Glomerular visceral epithelial cell (primary cell): ENCODE data around the gene PWWP2A.
A peak's percentile ranks its signal among the peaks of the same experiment; 100 is the strongest.

Source experiments
- DNase-seq: peaks from one replicate; pipeline ENCODE4 v3.0.0-alpha.2; 2016; ENCODE audit errors: extremely low spot score

PWWP2A gene

GRCh38 chr5:160133071-160133917, 14.0 kb upstream of the PWWP2A start:
- no peak for DNase-seq

- DNase-seq = no peak
Observed at GRCh38 chr5:160129841-160130240, 10.6 kb upstream of the PWWP2A start.

GRCh38 chr5:160128632-160129031, 9.4 kb upstream of the PWWP2A start:
- DNase-seq = no peak

- DNase-seq = no peak
Observed at GRCh38 chr5:160119905-160120266, 636 bp upstream of the PWWP2A start.

- DNase-seq = peak; percentile 39
Observed at GRCh38 chr5:160118349-160119141, 705 bp downstream of the PWWP2A start.

- no peak for DNase-seq
Observed at GRCh38 chr5:160116991-160117390, 2.3 kb downstream of the PWWP2A start.

GRCh38 chr5:160108124-160108523, 11.1 kb downstream of the PWWP2A start:
- DNase-seq = no peak

- no peak for DNase-seq
Observed at GRCh38 chr5:160105686-160106360, 13.4 kb downstream of the PWWP2A start.

GRCh38 chr5:160097991-160098390, 21.3 kb downstream of the PWWP2A start:
- DNase-seq = no peak

GRCh38 chr5:160096178-160096577, 23.1 kb downstream of the PWWP2A start:
- DNase-seq = no peak

GRCh38 chr5:160092960-160093707, 26.1 kb downstream of the PWWP2A start:
- no peak for DNase-seq

GRCh38 chr5:160092514-160092913, 26.7 kb downstream of the PWWP2A start:
- DNase-seq = no peak

- DNase-seq = no peak
Observed at GRCh38 chr5:160090059-160090458, 29.2 kb downstream of the PWWP2A start.

GRCh38 chr5:160089531-160089930, 29.7 kb downstream of the PWWP2A start:
- DNase-seq = no peak

- no peak for DNase-seq
Observed at GRCh38 chr5:160088805-160089204, 30.4 kb downstream of the PWWP2A start.

GRCh38 chr5:160087199-160087598, 32.1 kb downstream of the PWWP2A start:
- no peak for DNase-seq

GRCh38 chr5:160084144-160084543, 35.1 kb downstream of the PWWP2A start:
- DNase-seq = no peak

GRCh38 chr5:160083501-160083900, 35.7 kb downstream of the PWWP2A start:
- DNase-seq = peak; percentile 78

GRCh38 chr5:160082614-160083500, 36.4 kb downstream of the PWWP2A start:
- peak; percentile 84 for DNase-seq

GRCh38 chr5:160081495-160081894, 37.8 kb downstream of the PWWP2A start:
- no peak for DNase-seq

- DNase-seq = no peak
Observed at GRCh38 chr5:160079753-160080152, 39.5 kb downstream of the PWWP2A start.
